Testis (tissue), 3 donors: ENCODE measurements around the gene LHFPL3. TPM values are rescaled to one million over a fixed set of nuclear protein-coding genes. Genes with fewer than 3 reads are reported as not detected.

Experiments
- DNase-seq: peaks from one replicate; pipeline ENCODE4 v3.0.0-alpha.2; 2019
- H3K27ac ChIP-seq, 2 donors: fragments of 200-600 bp; sonication (generic); one replicate each; pipeline ENCODE4 v1.5.1; 2019
- H3K27me3 ChIP-seq: fragments of 200-600 bp; sonication (generic); one replicate; pipeline ENCODE4 v1.5.1; 2019
- H3K36me3 ChIP-seq: fragments of 200-600 bp; sonication (generic); one replicate; pipeline ENCODE4 v1.5.1; 2017; ENCODE audit warnings: low read depth; ENCODE audit errors: missing control alignments
- H3K4me1 ChIP-seq: fragments of 200-600 bp; sonication (generic); one replicate; pipeline ENCODE4 v1.5.1; 2019
- H3K4me3 ChIP-seq, 2 donors: fragments of 200-600 bp; sonication (generic); one replicate each; pipeline ENCODE4 v1.5.1; 2017 to 2019
- H3K9me3 ChIP-seq: fragments of 200-600 bp; sonication (generic); one replicate; pipeline ENCODE4 v1.5.1; 2017
- CTCF ChIP-seq, 3 experiments: fragments of 450-650 bp in 2 of 3; fragments of 200-600 bp in 1 of 3; sonication (generic) in 1 of 3; IDR thresholded peaks; one replicate each; pipeline ENCODE4 v1.5.1; 2016 to 2019; ENCODE audit warnings: antibody characterized with exemption in 3 of 3, mild to moderate bottlenecking in 2 of 3, moderate library complexity in 1 of 3
- POLR2A ChIP-seq: fragments of 450-650 bp; IDR thresholded peaks from one replicate; pipeline ENCODE4 v1.6.1; 2017; ENCODE audit warnings: antibody characterized with exemption, mild to moderate bottlenecking, moderate library complexity
- WGBS, 2 donors: methylation state at CpG; one replicate each; pipeline ENCODE4 v1.1.5; 2018; 5-methylcytosine and 5-hydroxymethylcytosine counted together
- intact Hi-C: fragments of 100-400 bp; cut with DNase I; formaldehyde crosslinking; loops from one replicate; pipeline ENCODE4 v1.15.1; 2023; ENCODE audit warnings: low total_unique reads
- polyA plus RNA-seq: library from polyadenylated mRNA; stranded (reverse); fragments of 350-450 nt; fragmentation: Illumina TruSeq; extraction: RNeasy Lipid Tissue Mini Kit (QIAGEN cat#74804); gene quantifications from one replicate; pipeline ENCODE4 v1.2.3, GENCODE V29; 2014; ENCODE audit warnings: low read depth, low replicate concordance; ENCODE audit not compliant: insufficient read depth
- total RNA-seq, 2 donors: library from RNA; depleted of rRNA; stranded (reverse); fragments of >200 nt; gene quantifications; one replicate each; pipeline ENCODE4 v1.2.3, GENCODE V29; 2016

The LHFPL3 gene
- total and polyA plus RNA-seq, 3 donors from 2014 or later, result 0.17 to 0.47 (median 0.19) TPM

GRCh38 chr7:104408371-104408770 lies 80.0 kb downstream of the LHFPL3 start:
- H3K9me3 ChIP-seq, result no peaks in the 10 kb centered on the region
- no peaks in the 10 kb centered on the region for H3K36me3 ChIP-seq
- no peak for DNase-seq
- no peaks in the 10 kb centered on the region for H3K27me3 ChIP-seq
- TF ChIP-seq CTCF (IDR thresholded peaks at IDR 0.05) (no peak), POLR2A (no peak)
- 83 to 95% methylated on average over 1 of the region's 1 CpG for WGBS, 2 donors
- intact Hi-C loops, result no loop called here
- H3K4me1 ChIP-seq, result no peaks in the 10 kb centered on the region
- no peak overlapping the region for H3K27ac ChIP-seq
- H3K4me3 ChIP-seq, result no peak overlapping the region

- intact Hi-C loops, result no loop called here
- WGBS, 2 donors, result 85 to 86% methylated on average over 5 of the region's 5 CpGs
- TF ChIP-seq POLR2A (no peak), CTCF (IDR thresholded peaks at IDR 0.05) (no peak)
- no peak overlapping the region for H3K4me3 ChIP-seq
- DNase-seq, result no peak
- H3K27me3 ChIP-seq, result no peaks in the 10 kb centered on the region
- no peaks in the 10 kb centered on the region for H3K4me1 ChIP-seq
- no peaks in the 10 kb centered on the region for H3K9me3 ChIP-seq
- no peaks in the 10 kb centered on the region for H3K36me3 ChIP-seq
- no peak overlapping the region for H3K27ac ChIP-seq
These were observed 82.3 kb downstream of the LHFPL3 start for GRCh38 chr7:104410742-104411141.

GRCh38 chr7:104412911-104413310 lies 84.5 kb downstream of the LHFPL3 start:
- intact Hi-C loops, result no loop called here
- H3K27me3 ChIP-seq, result no peaks in the 10 kb centered on the region
- no peak for TF ChIP-seq POLR2A
- no peaks in the 10 kb centered on the region for H3K9me3 ChIP-seq
- H3K4me3 ChIP-seq, result no peak overlapping the region
- no peaks in the 10 kb centered on the region for H3K4me1 ChIP-seq
- H3K27ac ChIP-seq, result no peak overlapping the region
- 57% methylated on average over 3 of the region's 3 CpGs for WGBS, 2 donors
- no peak for DNase-seq
- no peaks in the 10 kb centered on the region for H3K36me3 ChIP-seq

- TF ChIP-seq CTCF (IDR thresholded peaks at IDR 0.05) (no peak), POLR2A (no peak)
- Histone ChIP-seq H3K4me3 (no peak overlapping the region), H3K9me3 (no peaks in the 10 kb centered on the region), H3K36me3 (no peaks in the 10 kb centered on the region), H3K27ac (no peak overlapping the region), H3K27me3 (no peaks in the 10 kb centered on the region), H3K4me1 (no peaks in the 10 kb centered on the region)
- 75% methylated on average over 4 of the region's 4 CpGs for WGBS, 2 donors
- intact Hi-C loops, result no loop called here
- DNase-seq, result no peak
These were observed 85.8 kb downstream of the LHFPL3 start for GRCh38 chr7:104414216-104414615.

- WGBS, 2 donors, result 65 to 78% methylated on average over 2 of the region's 2 CpGs
- no peaks in the 10 kb centered on the region for H3K27me3 ChIP-seq
- intact Hi-C loops, result no loop called here
- no peaks in the 10 kb centered on the region for H3K9me3 ChIP-seq
- no peak for TF ChIP-seq POLR2A
- H3K4me1 ChIP-seq, result no peaks in the 10 kb centered on the region
- DNase-seq, result no peak
- no peak overlapping the region for H3K4me3 ChIP-seq
- H3K36me3 ChIP-seq, result no peaks in the 10 kb centered on the region
- H3K27ac ChIP-seq, result no peak overlapping the region
These were observed 87.3 kb downstream of the LHFPL3 start for GRCh38 chr7:104415700-104416099.

- Histone ChIP-seq H3K36me3 (no peaks in the 10 kb centered on the region), H3K27ac (no peak overlapping the region), H3K4me1 (no peaks in the 10 kb centered on the region), H3K9me3 (no peaks in the 10 kb centered on the region), H3K4me3 (no peak overlapping the region), H3K27me3 (no peaks in the 10 kb centered on the region)
- intact Hi-C loops, result no loop called here
- TF ChIP-seq POLR2A (no peak), CTCF (IDR thresholded peaks at IDR 0.05) (no peak)
- DNase-seq, result no peak
- WGBS, 2 donors, result 80 to 85% methylated on average over 6 of the region's 6 CpGs
These were observed 88.5 kb downstream of the LHFPL3 start for GRCh38 chr7:104416866-104417393.
